ENCODE results near the gene DPM1. TPM values are rescaled to one million over a fixed set of nuclear protein-coding genes. Genes with fewer than 3 reads are reported as not detected.

DPM1 gene
- total and polyA plus RNA-seq, 8 donors, result 13.6 to 34.8 (median 17.8) TPM

DNA sequence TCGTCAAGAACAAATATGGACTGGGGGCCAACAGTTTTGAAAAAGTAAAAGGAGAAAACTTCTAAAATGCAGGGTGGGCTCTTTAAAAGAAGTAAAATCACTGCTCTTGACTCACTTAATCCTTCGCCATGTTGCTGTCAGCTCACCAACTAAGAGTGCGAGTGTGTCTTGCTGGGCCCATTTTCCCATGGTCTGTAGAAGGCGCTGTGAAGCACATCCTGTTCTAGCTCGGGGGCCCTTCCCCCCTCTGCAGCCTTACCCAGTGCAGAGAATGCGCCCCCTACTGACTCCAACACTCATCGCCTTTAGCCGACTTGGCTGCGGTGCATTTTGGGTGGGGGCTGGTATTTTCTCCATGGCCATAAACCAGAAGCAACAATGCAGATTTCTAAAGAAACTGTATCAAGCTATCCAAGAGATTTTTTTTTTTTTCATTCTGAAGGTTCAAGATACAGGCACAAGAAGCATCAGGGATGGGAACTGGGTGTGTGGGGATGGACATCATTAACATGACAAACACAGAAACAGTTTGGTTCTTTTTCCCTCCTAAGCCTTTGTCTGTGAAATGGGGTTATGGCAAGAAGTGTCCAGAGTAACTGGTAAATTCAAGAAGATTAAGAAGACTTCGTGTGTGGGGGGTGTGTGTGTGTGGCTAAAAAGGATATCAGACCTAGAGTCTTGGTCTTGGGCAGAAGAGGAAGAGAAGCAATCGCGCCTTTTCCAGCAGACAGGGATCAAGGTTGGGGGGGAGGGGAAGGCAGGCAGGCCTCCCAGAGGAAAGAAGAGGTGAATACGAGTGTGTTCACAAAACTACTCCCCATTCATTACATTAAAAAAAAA is 28.8 kb downstream of the DPM1 start:
- Histone ChIP-seq H3K36me3 (peaks cover 0 to 4% (median 0%) of the 10 kb centered on the region in 3 donors), H3K4me1 (peaks cover 0 to 36% (median 32%) of the 10 kb centered on the region in 3 donors), H3K27ac (peak overlapping the region; percentile 41 to 73 (median 52)), H3K4me3 (peak overlapping the region; percentile 69 to 84 (median 76)), H3K9me3 (no peaks in the 10 kb centered on the region), H3K27me3 (no peaks in the 10 kb centered on the region)
- FAIRE-seq, result no peak
- 7 to 9% methylated on average over 13 of the region's 13 CpGs for WGBS, 2 donors
- intact Hi-C loops (cut with DNase I), result loop anchor here in 1 of 3 donors (10.0 kb wide), 1 partner anchor 135 kb away; the partner anchor contains the start of gene BCAS4
- peak; percentile 55 to 81 (median 76) for ATAC-seq
- TF ChIP-seq, protein P1, sequence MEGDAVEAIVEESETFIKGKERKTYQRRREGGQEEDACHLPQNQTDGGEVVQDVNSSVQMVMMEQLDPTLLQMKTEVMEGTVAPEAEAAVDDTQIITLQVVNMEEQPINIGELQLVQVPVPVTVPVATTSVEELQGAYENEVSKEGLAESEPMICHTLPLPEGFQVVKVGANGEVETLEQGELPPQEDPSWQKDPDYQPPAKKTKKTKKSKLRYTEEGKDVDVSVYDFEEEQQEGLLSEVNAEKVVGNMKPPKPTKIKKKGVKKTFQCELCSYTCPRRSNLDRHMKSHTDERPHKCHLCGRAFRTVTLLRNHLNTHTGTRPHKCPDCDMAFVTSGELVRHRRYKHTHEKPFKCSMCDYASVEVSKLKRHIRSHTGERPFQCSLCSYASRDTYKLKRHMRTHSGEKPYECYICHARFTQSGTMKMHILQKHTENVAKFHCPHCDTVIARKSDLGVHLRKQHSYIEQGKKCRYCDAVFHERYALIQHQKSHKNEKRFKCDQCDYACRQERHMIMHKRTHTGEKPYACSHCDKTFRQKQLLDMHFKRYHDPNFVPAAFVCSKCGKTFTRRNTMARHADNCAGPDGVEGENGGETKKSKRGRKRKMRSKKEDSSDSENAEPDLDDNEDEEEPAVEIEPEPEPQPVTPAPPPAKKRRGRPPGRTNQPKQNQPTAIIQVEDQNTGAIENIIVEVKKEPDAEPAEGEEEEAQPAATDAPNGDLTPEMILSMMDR (IDR thresholded peaks at IDR 0.05), result peak; percentile 61 to 86 (median 74)
- peak; percentile 81 to 92 (median 89) for DNase-seq

DNA sequence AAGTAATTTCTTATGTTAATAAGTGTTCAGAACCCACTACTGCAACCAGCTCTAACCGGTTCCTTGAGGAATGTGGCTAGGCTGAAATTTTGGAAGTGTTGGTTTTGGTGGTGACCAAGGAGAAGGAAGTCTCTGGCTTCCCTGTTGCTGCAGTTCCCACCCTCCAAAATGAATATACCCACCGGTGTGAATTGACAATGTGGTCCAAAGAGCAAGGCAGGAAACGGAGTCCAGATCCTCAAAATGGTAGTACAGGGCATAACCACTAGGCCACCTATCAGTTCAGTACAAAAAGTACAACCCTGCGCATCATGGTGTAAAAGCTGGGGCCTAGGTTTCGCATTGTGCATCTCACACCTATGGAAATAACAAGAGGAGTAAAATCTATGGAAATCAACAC is 29.9 kb downstream of the DPM1 start:
- H3K27ac ChIP-seq, result no peak overlapping the region
- WGBS, 2 donors, result 64 to 65% methylated on average over 5 of the region's 5 CpGs
- TF ChIP-seq, protein P1 (IDR thresholded peaks at IDR 0.05), result no peak
- no peaks in the 10 kb centered on the region for H3K9me3 ChIP-seq
- H3K36me3 ChIP-seq, result peaks cover 0 to 1% (median under 1%) of the 10 kb centered on the region in 3 donors
- peak overlapping the region in 1 of 4 donors; percentile 77 for H3K4me3 ChIP-seq
- H3K4me1 ChIP-seq, result peaks cover 0 to 41% (median 32%) of the 10 kb centered on the region in 3 donors
- FAIRE-seq (no peak), ATAC-seq (no peak), DNase-seq (no peak)
- intact Hi-C loops (cut with DNase I), result loop anchor here in 1 of 3 donors (10.0 kb wide), 1 partner anchor 134 kb away; the partner anchor contains the start of gene BCAS4
- H3K27me3 ChIP-seq, result no peaks in the 10 kb centered on the region

DNA sequence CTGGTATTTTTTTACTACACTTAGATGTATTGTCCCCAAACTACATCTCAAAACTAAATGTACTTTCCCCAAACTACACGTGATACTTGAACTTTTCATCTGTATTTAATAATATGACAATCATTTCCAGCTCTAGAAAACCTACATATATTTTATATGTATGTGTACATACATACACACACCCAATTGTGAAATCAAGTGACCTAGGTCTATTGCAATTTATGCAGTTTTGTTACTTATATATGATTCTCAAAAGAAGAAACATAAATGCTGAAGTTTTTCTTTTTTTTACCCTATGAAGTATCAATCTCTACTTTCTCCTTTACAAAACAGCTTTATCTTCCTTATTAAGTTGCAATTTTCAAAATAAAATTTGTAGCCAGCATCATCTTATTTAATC is 31.8 kb downstream of the DPM1 start:
- 49 to 76% methylated on average over 1 of the region's 1 CpG for WGBS, 2 donors
- H3K36me3 ChIP-seq, result peaks cover 0 to 6% (median 4%) of the 10 kb centered on the region in 3 donors
- FAIRE-seq (peak; percentile 9), ATAC-seq (no peak), DNase-seq (no peak)
- H3K27me3 ChIP-seq, result no peaks in the 10 kb centered on the region
- no peak overlapping the region for H3K27ac ChIP-seq
- TF ChIP-seq, protein P1 (IDR thresholded peaks at IDR 0.05), result no peak
- no peak overlapping the region for H3K4me3 ChIP-seq
- H3K9me3 ChIP-seq, result no peaks in the 10 kb centered on the region
- intact Hi-C loops (cut with DNase I), result loop anchor here in 1 of 3 donors (10.0 kb wide), 1 partner anchor 132 kb away; the partner anchor contains the start of gene BCAS4
- H3K4me1 ChIP-seq, result peaks cover 0 to 47% (median 32%) of the 10 kb centered on the region in 3 donors

DNA sequence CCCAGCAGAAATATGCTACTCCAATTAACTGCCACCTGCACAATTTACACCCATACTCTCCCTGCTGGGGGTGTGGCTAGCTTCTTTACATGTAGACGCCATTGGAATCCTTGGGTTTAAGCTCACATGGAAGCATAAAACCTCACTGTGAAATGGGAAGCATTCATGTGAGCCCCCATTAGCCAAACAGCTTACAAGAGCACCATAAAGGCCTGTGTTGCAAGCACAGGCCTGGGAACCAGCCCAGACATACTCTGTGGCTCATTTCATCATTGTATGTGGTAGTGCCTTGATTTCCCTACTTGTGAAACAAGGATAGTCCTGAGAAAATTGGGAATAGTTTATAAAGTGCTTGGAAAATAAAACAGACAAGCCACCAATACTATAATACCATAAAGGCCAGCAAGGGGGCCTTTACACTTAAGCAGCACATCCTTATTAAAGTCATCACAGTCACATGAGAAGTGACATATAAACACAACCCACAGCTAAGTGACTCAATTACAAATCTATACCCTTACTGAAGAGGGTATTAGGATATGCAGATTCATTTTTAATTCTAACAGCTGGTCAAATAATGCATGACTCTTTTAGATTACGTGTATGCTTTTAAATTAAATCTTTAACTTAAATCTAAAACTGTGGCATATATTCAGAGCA is 33.9 kb downstream of the DPM1 start:
- Histone ChIP-seq H3K27ac (no peak overlapping the region), H3K36me3 (peaks cover 0 to 6% (median 4%) of the 10 kb centered on the region in 3 donors), H3K27me3 (no peaks in the 10 kb centered on the region), H3K4me3 (no peak overlapping the region), H3K4me1 (peaks cover 0 to 47% (median 32%) of the 10 kb centered on the region in 3 donors), H3K9me3 (no peaks in the 10 kb centered on the region)
- FAIRE-seq, result no peak
- TF ChIP-seq, protein P1 (IDR thresholded peaks at IDR 0.05), result no peak
- no peak for DNase-seq
- intact Hi-C loops (cut with DNase I), result loop anchor here in 1 of 3 donors (10.0 kb wide), 1 partner anchor 130 kb away; the partner anchor contains the start of gene BCAS4
- ATAC-seq, result no peak
- 58 to 61% methylated on average over 2 of the region's 2 CpGs for WGBS, 2 donors

Measured in pancreas (tissue), 10 donors.